HepG2 (cell line): ENCODE data around the gene AKAP12. TPM values are rescaled to one million over a fixed set of nuclear protein-coding genes. Genes with fewer than 3 reads are reported as not detected.

Source experiments
- ATAC-seq: fragments of 200-7000 bp; cut with Tn5 transposase; 3 replicates; pipeline ENCODE4 v1.9.1; 2020; ENCODE audit warnings: mild to moderate bottlenecking, moderate library complexity
- BruUV-seq: library from RNA; stranded (reverse); fragments of 400-500 nt; replicated peaks from 2 replicates; lab custom pipeline; 2021; lab: Mats Ljungman, UMichigan
- CTCF ChIA-PET: fragments of 300-600 bp; formaldehyde crosslinking; extraction: SDS; loops from one replicate; lab custom pipeline; 2021; ENCODE audit warnings: low total read pairs, inconsistent platforms, low intra/inter-chr PET ratio; lab: Yijun Ruan, JAX
- POLR2A ChIA-PET: fragments of 350-600 bp; sonication (Branson Sonifier 250); formaldehyde crosslinking; loops from one replicate; lab custom pipeline; 2020; ENCODE audit warnings: antibody characterized with exemption, inconsistent platforms; lab: Yijun Ruan, JAX
- DNase-seq: peaks from one replicate; pipeline ENCODE4 v3.0.0-alpha.2; 2015; ENCODE audit warnings: low spot score
- FAIRE-seq: peaks from 3 replicates; lab custom pipeline; 2011; peaks lifted over from hg19 to GRCh38; lab: Jason Lieb, UNC
- H2AFZ ChIP-seq: one replicate; pipeline ENCODE4 v1.6.1; 2011; ENCODE audit warnings: low read length, inconsistent platforms
- H3K27ac ChIP-seq: fragments of 300-600 bp; 3 replicates; pipeline ENCODE4 v1.8.0; 2011; ENCODE audit warnings: mixed run types, mild to moderate bottlenecking, mixed read lengths, low read length, inconsistent platforms; ENCODE audit not compliant: insufficient read depth; ENCODE audit errors: extremely low read length
- H3K27me3 ChIP-seq, 2 experiments: fragments of 200-600 bp in 1 of 2; 2 replicates in 1 of 2; 3 replicates in 1 of 2; pipeline versions ENCODE4 v1.6.0 to v1.8.0; 2011; ENCODE audit warnings: low read length in 2 of 2, mild to moderate bottlenecking in 2 of 2, moderate library complexity in 2 of 2, inconsistent platforms in 1 of 2; ENCODE audit not compliant: insufficient read depth in 2 of 2, control insufficient read depth in 1 of 2
- H3K36me3 ChIP-seq, 2 experiments: fragments of 200-600 bp in 1 of 2; replicated peaks in 1 of 2; 2 replicates in 1 of 2; 3 replicates in 1 of 2; pipeline versions ENCODE4 v1.5.1 to v1.8.0; 2011; ENCODE audit warnings: low read length in 2 of 2, inconsistent platforms in 1 of 2; ENCODE audit not compliant: insufficient read depth in 2 of 2, control insufficient read depth in 1 of 2
- H3K4me1 ChIP-seq: 2 replicates; pipeline ENCODE4 v1.5.1; 2012; ENCODE audit warnings: low read length, inconsistent platforms; ENCODE audit not compliant: insufficient read depth
- H3K4me2 ChIP-seq: 2 replicates; pipeline ENCODE4 v1.6.0; 2011; ENCODE audit warnings: low read depth, low read length, inconsistent platforms
- H3K4me3 ChIP-seq, 3 experiments: fragments of 200-600 bp in 1 of 3; sonication (generic), shearing (Covaris generic) in 1 of 3; replicated peaks in 1 of 3; 2 replicates each; pipeline ENCODE4 v1.5.1; 2011 to 2016; ENCODE audit warnings: low read length in 3 of 3, inconsistent platforms in 2 of 3, low read depth in 2 of 3, mild to moderate bottlenecking in 2 of 3, control low read depth in 1 of 3, mixed read lengths in 1 of 3; ENCODE audit not compliant: insufficient read depth in 1 of 3
- H3K79me2 ChIP-seq: one replicate; pipeline ENCODE4 v1.6.1; 2011; ENCODE audit warnings: low read length, inconsistent platforms; ENCODE audit not compliant: insufficient read depth
- H3K9ac ChIP-seq: 2 replicates; pipeline ENCODE4 v1.6.0; 2011; ENCODE audit warnings: mild to moderate bottlenecking, low read depth, low read length, inconsistent platforms; ENCODE audit not compliant: insufficient read depth
- H3K9me3 ChIP-seq: 2 replicates; pipeline ENCODE4 v1.5.1; 2012; ENCODE audit warnings: mild to moderate bottlenecking, low read length
- H4K20me1 ChIP-seq: 2 replicates; pipeline ENCODE4 v1.6.0; 2011; ENCODE audit warnings: inconsistent platforms, mild to moderate bottlenecking, low read length, moderate library complexity; ENCODE audit not compliant: insufficient read depth
- BHLHE40 ChIP-seq: IDR thresholded peaks from 2 replicates; pipeline ENCODE4 v1.6.1; 2011; ENCODE audit warnings: low read length, improper control_type of control experiment
- GABPA ChIP-seq, 2 experiments: IDR thresholded peaks; 2 replicates each; pipeline ENCODE4 v1.6.1; 2011 to 2016; ENCODE audit warnings: low read depth in 2 of 2, low read length in 1 of 2, missing biosample characterization in 1 of 2, missing genetic modification characterization in 1 of 2
- RFX1 ChIP-seq: fragments of 450-650 bp; IDR thresholded peaks from 2 replicates; pipeline ENCODE4 v1.6.1; 2017
- SIN3B ChIP-seq: fragments of 150-350 bp; IDR thresholded peaks from 2 replicates; pipeline ENCODE4 v1.6.1; 2014; ENCODE audit warnings: low read length
- SKI ChIP-seq: fragments of 450-650 bp; IDR thresholded peaks from one replicate; pipeline ENCODE4 v1.6.1; 2018; ENCODE audit warnings: mild to moderate bottlenecking; ENCODE audit not compliant: partially characterized antibody
- THAP11 ChIP-seq: IDR thresholded peaks from 2 replicates; pipeline ENCODE4 v1.6.1; 2016; ENCODE audit warnings: missing biosample characterization, missing genetic modification reagents
- ZFY ChIP-seq: sonication (generic); formaldehyde crosslinking; IDR thresholded peaks from 2 replicates; pipeline ENCODE4 v1.4.0; 2020; ENCODE audit warnings: missing genetic modification reagents
- ZMYM4 ChIP-seq: sonication (generic); formaldehyde crosslinking; IDR thresholded peaks from 2 replicates; pipeline ENCODE4 v1.8.1; 2023; ENCODE audit warnings: mild to moderate bottlenecking, missing genetic modification reagents
- ZZZ3 ChIP-seq: sonication (generic); formaldehyde crosslinking; IDR thresholded peaks from 2 replicates; pipeline ENCODE4 v1.4.0; 2020; ENCODE audit warnings: missing genetic modification reagents, mild to moderate bottlenecking, borderline replicate concordance
- WGBS: methylation state at CpG from one replicate; pipeline ENCODE4 v1.1.6; 2017; ENCODE audit warnings: low lambda C conversion rate; 5-methylcytosine and 5-hydroxymethylcytosine counted together
- in situ Hi-C: cut with HindIII; loops from 2 replicates; pipeline ENCODE4 v1.10.0; 2017; ENCODE audit warnings: low pct_unique_long_range_greater_than_20kb; ENCODE audit not compliant: extremely low pct_ligation_motif_present
- intact Hi-C: fragments of 100-400 bp; cut with micrococcal nuclease; formaldehyde crosslinking; loops from one replicate; pipeline ENCODE4 v1.10.0; 2022; ENCODE audit not compliant: unreplicated experiment
- polyA plus RNA-seq, 8 experiments: library from polyadenylated mRNA; depleted of rRNA in 3 of 8; stranded (reverse) in 7 of 8; unstranded in 1 of 8; fragments of >200 nt; fragmentation: Illumina TruSeq in 4 of 8; extraction: Trizol in 4 of 8; gene quantifications; 2 replicates each; pipeline versions ENCODE4 v1.2.1 to v1.2.3, GENCODE V29; 2011 to 2016; ENCODE audit warnings: low read depth in 4 of 8, missing spikeins in 1 of 8, mixed read lengths in 1 of 8; ENCODE audit not compliant: insufficient read depth in 1 of 8
- total RNA-seq, 5 experiments: library from RNA; depleted of rRNA; stranded (reverse); fragments of >200 nt; fragmentation: Illumina TruSeq; extraction: Trizol; gene quantifications; 2 replicates each; pipeline ENCODE4 v1.2.3, GENCODE V29; 2016; ENCODE audit warnings: low read depth in 1 of 5
- TF ChIP-seq, protein P1 (sequence below): sonication (generic); formaldehyde crosslinking; IDR thresholded peaks from 2 replicates; pipeline ENCODE4 v1.4.0; 2020; ENCODE audit warnings: missing genetic modification reagents
- TF ChIP-seq, protein P2 (sequence below): sonication (generic); formaldehyde crosslinking; IDR thresholded peaks from 2 replicates; pipeline ENCODE4 v1.8.0; 2023; ENCODE audit warnings: mild to moderate bottlenecking, missing genetic modification reagents

The AKAP12 gene
- total and polyA plus RNA-seq, 2 of the 13 experiments (the other 11 are each of a cell fraction or from before 2014, with no cell fraction given) = 10.6 to 19.0 TPM

DNA sequence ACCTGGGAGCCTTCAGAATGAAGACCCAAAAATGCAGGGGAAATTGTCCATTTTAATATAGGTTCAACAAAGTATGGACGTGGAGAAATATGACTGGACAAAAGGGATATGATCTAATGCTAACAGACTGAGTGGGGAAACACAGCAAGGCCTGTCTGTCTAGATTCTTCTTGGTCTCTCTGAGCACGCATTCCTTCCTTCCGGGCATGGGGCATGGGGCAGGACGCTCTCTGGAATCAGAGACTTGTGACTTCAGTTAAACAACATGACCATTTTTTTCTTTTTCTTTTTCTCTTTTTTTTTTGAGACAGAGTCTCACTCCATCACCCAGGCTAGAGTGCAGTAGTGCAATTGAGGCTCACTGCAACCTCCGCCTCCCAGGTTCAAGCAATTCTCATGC, 119.7 kb downstream of the AKAP12 start:
- Histone ChIP-seq H3K79me2 (no peaks in the 10 kb centered on the region), H3K36me3 (peaks cover 0 to 7% of the 10 kb centered on the region in 2 experiments; a peak in 2 of 5 replicates), H3K4me3 (no peak overlapping the region), H3K4me2 (no peak overlapping the region), H4K20me1 (no peaks in the 10 kb centered on the region), H3K27ac (no peak overlapping the region), H2AFZ (no peak overlapping the region), H3K4me1 (peaks cover 15% of the 10 kb centered on the region; the same call in 1 of the 2 replicates), H3K9me3 (no peaks in the 10 kb centered on the region), H3K9ac (no peak overlapping the region), H3K27me3 (no peaks in the 10 kb centered on the region)
- 94% methylated on average over 5 of the region's 5 CpGs for WGBS
- POLR2A ChIA-PET = no interaction called here
- no peak for TF ChIP-seq GABPA (IDR thresholded peaks at IDR 0.05; ENCODE audit: low read depth, low read length)
- no peak for TF ChIP-seq GABPA (CRISPR knock-in tag; IDR thresholded peaks at IDR 0.05; ENCODE audit: low read depth)
- TF ChIP-seq, protein P1, sequence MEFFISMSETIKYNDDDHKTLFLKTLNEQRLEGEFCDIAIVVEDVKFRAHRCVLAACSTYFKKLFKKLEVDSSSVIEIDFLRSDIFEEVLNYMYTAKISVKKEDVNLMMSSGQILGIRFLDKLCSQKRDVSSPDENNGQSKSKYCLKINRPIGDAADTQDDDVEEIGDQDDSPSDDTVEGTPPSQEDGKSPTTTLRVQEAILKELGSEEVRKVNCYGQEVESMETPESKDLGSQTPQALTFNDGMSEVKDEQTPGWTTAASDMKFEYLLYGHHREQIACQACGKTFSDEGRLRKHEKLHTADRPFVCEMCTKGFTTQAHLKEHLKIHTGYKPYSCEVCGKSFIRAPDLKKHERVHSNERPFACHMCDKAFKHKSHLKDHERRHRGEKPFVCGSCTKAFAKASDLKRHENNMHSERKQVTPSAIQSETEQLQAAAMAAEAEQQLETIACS (CRISPR knock-in tag) = no peak
- TF ChIP-seq, protein P2, sequence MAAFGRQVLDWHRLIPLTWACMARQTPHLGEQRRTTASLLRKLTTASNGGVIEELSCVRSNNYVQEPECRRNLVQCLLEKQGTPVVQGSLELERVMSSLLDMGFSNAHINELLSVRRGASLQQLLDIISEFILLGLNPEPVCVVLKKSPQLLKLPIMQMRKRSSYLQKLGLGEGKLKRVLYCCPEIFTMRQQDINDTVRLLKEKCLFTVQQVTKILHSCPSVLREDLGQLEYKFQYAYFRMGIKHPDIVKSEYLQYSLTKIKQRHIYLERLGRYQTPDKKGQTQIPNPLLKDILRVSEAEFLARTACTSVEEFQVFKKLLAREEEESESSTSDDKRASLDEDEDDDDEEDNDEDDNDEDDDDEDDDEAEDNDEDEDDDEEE (CRISPR knock-in tag) = no peak
- TF ChIP-seq RFX1 = no peak
- TF ChIP-seq BHLHE40 = no peak
- TF ChIP-seq THAP11 (CRISPR knock-in tag) = no peak
- TF ChIP-seq SKI = no peak
- TF ChIP-seq ZMYM4 (CRISPR knock-in tag) = no peak
- no peak for TF ChIP-seq ZZZ3 (CRISPR knock-in tag)
- TF ChIP-seq ZFY (CRISPR knock-in tag) = no peak
- no peak for TF ChIP-seq SIN3B
- ATAC-seq (no peak), DNase-seq (no peak), FAIRE-seq (no peak)
- in situ Hi-C loops = no loop called here
- intact Hi-C loops = no loop called here
- CTCF ChIA-PET = no interaction called here
- BruUV-seq = no TSS peak
